ENCODE results near the gene ACADVL. TPM values are rescaled to one million over a fixed set of nuclear protein-coding genes. Genes with fewer than 3 reads are reported as not detected.
A peak's percentile ranks its signal among the peaks of the same experiment; 100 is the strongest.
"Not testable (repeated sequence)": the region's sequence is repeated elsewhere in the genome, so short reads cannot be mapped to it uniquely, and the experiment has no call there.

ACADVL gene
- total RNA-seq, 1 donor from 2014 or later = 219 TPM

GRCh38 chr17:7179317-7180254 lies 40.2 kb upstream of the ACADVL start, which contains the start of gene ASGR1:
Gene ASGR1, minus strand, starts transcription at chr17:7179370. Its CDS starts 807 bp downstream, at chr17:7178563.
- Histone ChIP-seq H3K4me3 (ENCODE audit: low read depth, low read length) (no peak within 1 kb of the TSS), H3K36me3 (ENCODE audit: control insufficient read depth, insufficient read depth, low read length) (no peaks in the 10 kb centered on the region), H3K27me3 (ENCODE audit: control insufficient read depth, insufficient read depth, low read length) (peaks cover 34% of the 10 kb centered on the region)
- DNase-seq (ENCODE audit: low read depth) = no peak
- TF ChIP-seq, protein P1, sequence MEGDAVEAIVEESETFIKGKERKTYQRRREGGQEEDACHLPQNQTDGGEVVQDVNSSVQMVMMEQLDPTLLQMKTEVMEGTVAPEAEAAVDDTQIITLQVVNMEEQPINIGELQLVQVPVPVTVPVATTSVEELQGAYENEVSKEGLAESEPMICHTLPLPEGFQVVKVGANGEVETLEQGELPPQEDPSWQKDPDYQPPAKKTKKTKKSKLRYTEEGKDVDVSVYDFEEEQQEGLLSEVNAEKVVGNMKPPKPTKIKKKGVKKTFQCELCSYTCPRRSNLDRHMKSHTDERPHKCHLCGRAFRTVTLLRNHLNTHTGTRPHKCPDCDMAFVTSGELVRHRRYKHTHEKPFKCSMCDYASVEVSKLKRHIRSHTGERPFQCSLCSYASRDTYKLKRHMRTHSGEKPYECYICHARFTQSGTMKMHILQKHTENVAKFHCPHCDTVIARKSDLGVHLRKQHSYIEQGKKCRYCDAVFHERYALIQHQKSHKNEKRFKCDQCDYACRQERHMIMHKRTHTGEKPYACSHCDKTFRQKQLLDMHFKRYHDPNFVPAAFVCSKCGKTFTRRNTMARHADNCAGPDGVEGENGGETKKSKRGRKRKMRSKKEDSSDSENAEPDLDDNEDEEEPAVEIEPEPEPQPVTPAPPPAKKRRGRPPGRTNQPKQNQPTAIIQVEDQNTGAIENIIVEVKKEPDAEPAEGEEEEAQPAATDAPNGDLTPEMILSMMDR (IDR thresholded peaks at IDR 0.05; ENCODE audit: insufficient read depth, low read length, poor library complexity, severe bottlenecking) = no peak

DNA sequence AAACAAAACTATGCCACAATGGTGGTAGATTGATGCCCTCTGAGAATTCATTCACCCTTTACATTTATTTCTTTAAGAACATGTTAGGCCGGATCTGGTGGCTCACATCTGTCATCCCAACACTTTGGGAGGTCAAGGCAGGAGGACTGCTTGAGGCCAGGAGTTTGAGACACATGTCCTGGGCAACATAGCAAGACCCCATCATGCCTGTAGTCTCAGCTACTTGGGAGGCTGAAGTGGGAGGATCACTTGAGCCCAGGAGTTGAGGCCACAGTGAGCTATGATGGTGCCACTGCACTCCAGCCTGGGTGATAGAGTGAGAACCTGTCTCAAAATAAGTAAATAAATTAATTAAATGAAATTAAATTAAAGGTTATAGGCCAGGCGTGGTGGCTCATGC lies 37.6 kb upstream of the ACADVL start:
- not testable (repeated sequence) for DNase-seq (ENCODE audit: low read depth); H3K36me3 ChIP-seq (ENCODE audit: control insufficient read depth, insufficient read depth, low read length); H3K4me3 ChIP-seq (ENCODE audit: low read depth, low read length)
- H3K27me3 ChIP-seq (ENCODE audit: control insufficient read depth, insufficient read depth, low read length) = peaks cover 13% of the 10 kb centered on the region

GRCh38 chr17:7183433-7184090 lies 36.2 kb upstream of the ACADVL start:
- TF ChIP-seq, protein P1 (IDR thresholded peaks at IDR 0.05; ENCODE audit: insufficient read depth, low read length, poor library complexity, severe bottlenecking) = no peak

DNA sequence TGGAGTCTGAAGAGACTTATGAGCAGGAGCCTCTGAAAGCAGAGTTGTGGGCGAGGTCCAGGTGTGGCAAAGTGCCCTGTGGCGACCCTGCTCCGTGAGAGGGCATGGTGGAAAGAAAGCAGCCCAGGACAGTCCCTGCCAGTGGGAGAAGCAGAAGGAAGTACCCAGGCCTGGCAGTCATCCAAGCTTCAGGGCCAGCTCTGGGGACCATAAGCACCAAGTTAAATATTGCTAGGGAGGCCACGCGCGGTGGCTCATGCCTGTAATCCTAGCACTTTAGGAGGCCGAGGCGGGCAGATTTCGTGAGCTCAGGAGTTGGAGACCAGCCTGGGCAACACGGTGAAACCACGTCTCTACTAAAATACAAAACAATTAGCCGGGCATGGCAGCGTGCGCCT lies 35.6 kb upstream of the ACADVL start:
- TF ChIP-seq, protein P1 (IDR thresholded peaks at IDR 0.05; ENCODE audit: insufficient read depth, low read length, poor library complexity, severe bottlenecking) = no peak
- DNase-seq (ENCODE audit: low read depth) = peak; percentile 16
- Histone ChIP-seq H3K36me3 (ENCODE audit: control insufficient read depth, insufficient read depth, low read length) (no peaks in the 10 kb centered on the region), H3K27me3 (ENCODE audit: control insufficient read depth, insufficient read depth, low read length) (no peaks in the 10 kb centered on the region), H3K4me3 (ENCODE audit: low read depth, low read length) (no peak overlapping the region)

More at GRCh38 chr17:7183433-7184090, 36.2 kb upstream of the ACADVL start:
- H3K36me3 ChIP-seq (ENCODE audit: control insufficient read depth, insufficient read depth, low read length) = no peaks in the 10 kb centered on the region
- no peaks in the 10 kb centered on the region for H3K27me3 ChIP-seq (ENCODE audit: control insufficient read depth, insufficient read depth, low read length)
- H3K4me3 ChIP-seq (ENCODE audit: low read depth, low read length) = no peak overlapping the region
- DNase-seq (ENCODE audit: low read depth) = no peak

- Histone ChIP-seq H3K4me3 (ENCODE audit: low read depth, low read length) (no peak overlapping the region), H3K27me3 (ENCODE audit: control insufficient read depth, insufficient read depth, low read length) (no peaks in the 10 kb centered on the region), H3K36me3 (ENCODE audit: control insufficient read depth, insufficient read depth, low read length) (no peaks in the 10 kb centered on the region)
- DNase-seq (ENCODE audit: low read depth) = no peak
- TF ChIP-seq, protein P1 (IDR thresholded peaks at IDR 0.05; ENCODE audit: insufficient read depth, low read length, poor library complexity, severe bottlenecking) = no peak
Observed at GRCh38 chr17:7184647-7185046, 35.1 kb upstream of the ACADVL start.

DNA sequence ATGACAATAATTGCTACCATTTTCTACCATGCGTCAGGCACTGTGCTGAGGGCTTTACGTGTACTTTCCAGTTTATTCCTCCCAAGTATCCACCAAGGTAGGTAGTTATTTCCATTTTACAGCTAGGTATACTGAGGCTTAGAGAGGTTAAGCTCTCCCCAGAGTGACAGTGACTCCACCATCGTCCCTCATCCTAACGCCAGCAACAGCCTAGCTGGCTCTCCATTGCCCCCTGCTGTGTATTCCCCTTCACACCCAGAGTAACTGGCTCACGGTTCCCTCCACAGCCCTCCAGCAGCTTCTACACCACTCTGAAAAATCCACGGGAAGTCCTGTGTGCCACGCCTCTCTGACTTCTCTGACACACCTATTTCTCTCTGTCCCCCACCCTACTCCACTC lies 33.5 kb upstream of the ACADVL start:
- H3K4me3 ChIP-seq (ENCODE audit: low read depth, low read length) = no peak overlapping the region
- no peaks in the 10 kb centered on the region for H3K27me3 ChIP-seq (ENCODE audit: control insufficient read depth, insufficient read depth, low read length)
- DNase-seq (ENCODE audit: low read depth) = no peak
- TF ChIP-seq, protein P1 (IDR thresholded peaks at IDR 0.05; ENCODE audit: insufficient read depth, low read length, poor library complexity, severe bottlenecking) = peak; percentile 21
- no peaks in the 10 kb centered on the region for H3K36me3 ChIP-seq (ENCODE audit: control insufficient read depth, insufficient read depth, low read length)
